Tibial nerve (tissue), 4 donors: ENCODE measurements around the gene NDUFB1.

Experiments used
- CTCF ChIP-seq, 5 experiments: fragments of 200-600 bp in 3 of 5; fragments of 450-650 bp in 2 of 5; sonication (generic) in 3 of 5; IDR thresholded peaks; one replicate each; pipeline ENCODE4 v1.5.1; 2016 to 2019; ENCODE audit warnings: antibody characterized with exemption in 5 of 5, mild to moderate bottlenecking in 3 of 5, moderate library complexity in 2 of 5
- EP300 ChIP-seq, 2 donors: sonication (generic); formaldehyde crosslinking; IDR thresholded peaks; one replicate each; pipeline ENCODE4 v1.6.1; 2017; ENCODE audit warnings: antibody characterized with exemption in 2 of 2, mild to moderate bottlenecking in 1 of 2
- POLR2A ChIP-seq, 2 donors: fragments of 450-650 bp; IDR thresholded peaks; one replicate each; pipeline ENCODE4 v1.6.1; 2017; ENCODE audit warnings: antibody characterized with exemption in 2 of 2, mild to moderate bottlenecking in 2 of 2, moderate library complexity in 2 of 2

- no peak for TF ChIP-seq CTCF (IDR thresholded peaks at IDR 0.05)
- TF ChIP-seq POLR2A (IDR thresholded peaks at IDR 0.05), result no peak
- no peak for TF ChIP-seq EP300 (IDR thresholded peaks at IDR 0.05)
Observed at GRCh38 chr14:92074555-92074954, 47.0 kb downstream of the NDUFB1 start.
